MM.1S (cell line): ENCODE data around the gene ARAP2.

ENCODE experiments used
- EZH2 ChIP-seq: fragments of 300-600 bp; sonication (generic); optimal IDR thresholded peaks from 2 replicates; pipeline ENCODE3; 2017; ENCODE audit warnings: low read depth, mild to moderate bottlenecking, antibody characterized with exemption, low read length, mixed read lengths
- TF ChIP-seq, protein P1 (sequence below): fragments of 300-600 bp; sonication (generic); IDR thresholded peaks from 2 replicates; pipeline ENCODE4 v1.5.1; 2016; ENCODE audit warnings: antibody characterized with exemption, low read length, mixed read lengths

DNA sequence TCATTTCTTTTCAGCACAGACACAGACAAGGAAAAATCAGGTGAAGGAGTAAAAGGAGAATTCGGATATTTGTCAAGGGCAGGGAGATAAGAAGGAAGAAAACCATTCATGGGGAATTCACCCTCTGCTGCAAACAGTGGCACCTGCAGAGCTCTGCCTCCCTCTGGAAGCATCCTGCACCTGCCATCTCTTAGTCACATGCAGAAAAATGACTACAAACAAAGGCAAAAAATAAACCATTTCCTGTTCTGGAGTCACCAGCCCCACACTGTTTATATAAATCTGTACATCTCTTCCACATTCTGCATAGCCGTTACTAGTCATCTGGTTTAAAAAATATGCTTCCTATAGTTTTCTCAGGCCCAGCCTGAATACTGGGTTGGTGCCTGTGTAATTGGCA is 205.3 kb downstream of the ARAP2 start:
- TF ChIP-seq, protein P1, sequence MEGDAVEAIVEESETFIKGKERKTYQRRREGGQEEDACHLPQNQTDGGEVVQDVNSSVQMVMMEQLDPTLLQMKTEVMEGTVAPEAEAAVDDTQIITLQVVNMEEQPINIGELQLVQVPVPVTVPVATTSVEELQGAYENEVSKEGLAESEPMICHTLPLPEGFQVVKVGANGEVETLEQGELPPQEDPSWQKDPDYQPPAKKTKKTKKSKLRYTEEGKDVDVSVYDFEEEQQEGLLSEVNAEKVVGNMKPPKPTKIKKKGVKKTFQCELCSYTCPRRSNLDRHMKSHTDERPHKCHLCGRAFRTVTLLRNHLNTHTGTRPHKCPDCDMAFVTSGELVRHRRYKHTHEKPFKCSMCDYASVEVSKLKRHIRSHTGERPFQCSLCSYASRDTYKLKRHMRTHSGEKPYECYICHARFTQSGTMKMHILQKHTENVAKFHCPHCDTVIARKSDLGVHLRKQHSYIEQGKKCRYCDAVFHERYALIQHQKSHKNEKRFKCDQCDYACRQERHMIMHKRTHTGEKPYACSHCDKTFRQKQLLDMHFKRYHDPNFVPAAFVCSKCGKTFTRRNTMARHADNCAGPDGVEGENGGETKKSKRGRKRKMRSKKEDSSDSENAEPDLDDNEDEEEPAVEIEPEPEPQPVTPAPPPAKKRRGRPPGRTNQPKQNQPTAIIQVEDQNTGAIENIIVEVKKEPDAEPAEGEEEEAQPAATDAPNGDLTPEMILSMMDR: peak; percentile 35
- no peak for TF ChIP-seq EZH2
